GM12878 (cell line): ENCODE data around the gene IL31. TPM values are rescaled to one million over a fixed set of nuclear protein-coding genes. Genes with fewer than 3 reads are reported as not detected.

Experiments
- ATAC-seq: fragments of 200-7000 bp; cut with Tn5 transposase; 3 replicates; pipeline ENCODE4 v1.9.1; 2020; ENCODE audit warnings: mild to moderate bottlenecking, moderate library complexity
- BruUV-seq: library from RNA; stranded (reverse); fragments of 400-500 nt; replicated peaks from 2 replicates; lab custom pipeline; 2021; lab: Mats Ljungman, UMichigan
- CTCF ChIA-PET: fragments of 300-600 bp; sonication (Branson Sonifier 250); formaldehyde crosslinking; extraction: SDS; loops from one replicate; lab custom pipeline; 2021; ENCODE audit warnings: inconsistent platforms; lab: Yijun Ruan, JAX
- POLR2A ChIA-PET: fragments of 350-600 bp; formaldehyde crosslinking; extraction: SDS; loops from one replicate; lab custom pipeline; 2021; ENCODE audit warnings: inconsistent platforms; lab: Charles Lee
- RAD21 ChIA-PET: fragments of 300-600 bp; sonication (Branson Sonifier 250); formaldehyde crosslinking; loops from one replicate; lab custom pipeline; 2023; ENCODE audit warnings: antibody characterized with exemption; ENCODE audit not compliant: unreplicated experiment; lab: Charles Lee
- SMC1A ChIA-PET: fragments of 300-600 bp; sonication (Branson Sonifier 250); formaldehyde crosslinking; loops from one replicate; lab custom pipeline; 2023; ENCODE audit not compliant: unreplicated experiment, uncharacterized antibody; lab: Charles Lee
- DNase-seq: peaks from one replicate; pipeline ENCODE4 v3.0.0-alpha.2; 2011; ENCODE audit warnings: low read depth, low spot score
- FAIRE-seq: peaks from 3 replicates; lab custom pipeline; 2011; peaks lifted over from hg19 to GRCh38; lab: Jason Lieb, UNC
- H2AFZ ChIP-seq: 2 replicates; pipeline ENCODE4 v1.6.0; 2011; ENCODE audit warnings: low read depth, low read length, control low read depth; ENCODE audit not compliant: control insufficient read depth
- H3K27ac ChIP-seq: 2 replicates; pipeline ENCODE4 v1.5.1; 2011; ENCODE audit warnings: control low read depth; ENCODE audit not compliant: control insufficient read depth, insufficient read depth
- H3K27me3 ChIP-seq, 2 experiments: replicated peaks in 1 of 2; 2 replicates each; pipeline versions ENCODE4 v1.6.0 to v1.6.1; 2011; ENCODE audit warnings: low read length in 1 of 2; ENCODE audit not compliant: control insufficient read depth in 2 of 2, insufficient read depth in 2 of 2
- H3K36me3 ChIP-seq, 2 experiments: 2 replicates each; pipeline ENCODE4 v1.5.1; 2011; ENCODE audit warnings: low read length in 1 of 2; ENCODE audit not compliant: control insufficient read depth in 2 of 2, insufficient read depth in 2 of 2
- H3K4me1 ChIP-seq: 2 replicates; pipeline ENCODE4 v1.6.1; 2011; ENCODE audit warnings: mild to moderate bottlenecking, low read length, moderate library complexity, mixed read lengths; ENCODE audit not compliant: control insufficient read depth, insufficient read depth
- H3K4me2 ChIP-seq: 2 replicates; pipeline ENCODE4 v1.6.0; 2011; ENCODE audit warnings: control low read depth; ENCODE audit not compliant: control insufficient read depth, insufficient read depth
- H3K4me3 ChIP-seq: fragments of 200-600 bp; sonication (generic); 2 replicates; pipeline ENCODE4 v1.5.1; 2016
- H3K79me2 ChIP-seq: 2 replicates; pipeline ENCODE4 v1.6.0; 2011; ENCODE audit warnings: low read length; ENCODE audit not compliant: control insufficient read depth, insufficient read depth
- H3K9ac ChIP-seq: 2 replicates; pipeline ENCODE4 v1.8.0; 2011; ENCODE audit warnings: low read length, control low read depth, mixed read lengths; ENCODE audit not compliant: control insufficient read depth, insufficient read depth
- H3K9me3 ChIP-seq: replicated peaks from 3 replicates; pipeline ENCODE4 v1.5.1; 2011; ENCODE audit warnings: mild to moderate bottlenecking, low read length; ENCODE audit not compliant: control insufficient read depth, insufficient read depth
- H4K20me1 ChIP-seq: 2 replicates; pipeline ENCODE4 v1.6.0; 2011; ENCODE audit not compliant: control insufficient read depth, insufficient read depth
- CHD4 ChIP-seq: fragments of 200-600 bp; sonication (generic); IDR thresholded peaks from 2 replicates; pipeline ENCODE4 v1.6.1; 2016; ENCODE audit warnings: mild to moderate bottlenecking
- CREM ChIP-seq: IDR thresholded peaks from 2 replicates; pipeline ENCODE4 v1.6.1; 2014; ENCODE audit warnings: antibody characterized with exemption, low read depth
- ETV6 ChIP-seq, 2 experiments: fragments of 450-650 bp in 1 of 2; IDR thresholded peaks in 1 of 2; conservative IDR thresholded peaks in 1 of 2; 2 replicates each; pipeline ENCODE4 v1.6.1; 2014; ENCODE audit warnings: antibody characterized with exemption in 1 of 2, borderline replicate concordance in 1 of 2, low read depth in 1 of 2, mild to moderate bottlenecking in 1 of 2, moderate library complexity in 1 of 2
- GABPA ChIP-seq: IDR thresholded peaks from 2 replicates; pipeline ENCODE4 v1.6.1; 2014; ENCODE audit warnings: antibody characterized with exemption, low read depth, mild to moderate bottlenecking, inconsistent platforms
- JUNB ChIP-seq: IDR thresholded peaks from 2 replicates; pipeline ENCODE4 v1.6.1; 2016; ENCODE audit warnings: antibody characterized with exemption, mild to moderate bottlenecking
- MEF2A ChIP-seq: IDR thresholded peaks from 2 replicates; pipeline ENCODE4 v1.6.1; 2011; ENCODE audit warnings: low read depth, mild to moderate bottlenecking, low read length, moderate library complexity; ENCODE audit not compliant: insufficient read depth
- NRF1 ChIP-seq: conservative IDR thresholded peaks from 2 replicates; pipeline ENCODE4 v1.6.1; 2011; ENCODE audit warnings: mild to moderate bottlenecking, low read depth, low read length, improper control_type of control experiment
- PML ChIP-seq: IDR thresholded peaks from 2 replicates; pipeline ENCODE4 v1.6.1; 2012; ENCODE audit warnings: low read length, inconsistent platforms
- RAD21 ChIP-seq: IDR thresholded peaks from 2 replicates; pipeline ENCODE4 v1.6.1; 2011; ENCODE audit warnings: mild to moderate bottlenecking, low read depth, low read length, moderate library complexity; ENCODE audit not compliant: insufficient read depth
- SP1 ChIP-seq: IDR thresholded peaks from one replicate; pipeline ENCODE4 v1.6.1; 2011; ENCODE audit warnings: low read depth, low read length
- ZBED1 ChIP-seq: IDR thresholded peaks from 2 replicates; pipeline ENCODE4 v1.6.1; 2016; ENCODE audit warnings: borderline replicate concordance
- ZBTB40 ChIP-seq: fragments of 450-650 bp; IDR thresholded peaks from 2 replicates; pipeline ENCODE4 v1.6.1; 2016; ENCODE audit warnings: mild to moderate bottlenecking, moderate library complexity, borderline replicate concordance
- ZNF24 ChIP-seq: fragments of 450-650 bp; IDR thresholded peaks from 2 replicates; pipeline ENCODE4 v1.6.1; 2017; ENCODE audit warnings: antibody characterized with exemption, mild to moderate bottlenecking
- ZNF274 ChIP-seq: IDR thresholded peaks from one replicate; pipeline ENCODE4 v1.8.0; 2011; ENCODE audit not compliant: insufficient read length, insufficient read depth
- WGBS: methylation state at CpG from one replicate; pipeline ENCODE4 v1.1.6; 2016; ENCODE audit warnings: low lambda C conversion rate; ENCODE audit not compliant: insufficient replicate concordance, insufficient coverage; ENCODE audit errors: missing lambda C conversion rate; 5-methylcytosine and 5-hydroxymethylcytosine counted together
- in situ Hi-C: fragments of 300-500 bp; cut with MboI; formaldehyde crosslinking; loops from 9 replicates; pipeline ENCODE4 v1.14.3; 2018; ENCODE audit warnings: mixed read lengths
- intact Hi-C: fragments of 100-400 bp; cut with micrococcal nuclease; formaldehyde crosslinking; loops from one replicate; pipeline ENCODE4 v1.14.2; 2022; ENCODE audit not compliant: unreplicated experiment
- polyA plus RNA-seq, 11 experiments: library from polyadenylated mRNA; depleted of rRNA in 4 of 11; unstranded in 6 of 11; stranded (reverse) in 5 of 11; fragments of >200 nt; fragmentation: Nextera tagmentation in 4 of 11; fragmentation: Illumina TruSeq in 1 of 11; extraction: Ambion mirVana in 4 of 11; extraction: Trizol in 1 of 11; gene quantifications; 1 replicate in 1 of 11; 2 replicates in 10 of 11; pipeline versions ENCODE4 v1.2.1 to v1.2.3, GENCODE V29; 2011 to 2016; ENCODE audit warnings: inconsistent platforms in 2 of 11, missing spikeins in 2 of 11, low read depth in 1 of 11
- total RNA-seq, 4 experiments: library from RNA; depleted of rRNA in 3 of 4; stranded (reverse); fragments of >200 nt in 3 of 4; fragmentation: Illumina TruSeq in 1 of 4; extraction: Trizol in 1 of 4; gene quantifications; 2 replicates each; pipeline versions ENCODE4 v1.2.1 to v1.2.3, GENCODE V29; 2013 to 2021
- TF ChIP-seq, protein P1 (sequence below): fragments of 450-650 bp; IDR thresholded peaks from 2 replicates; pipeline ENCODE4 v1.6.1; 2018; ENCODE audit warnings: mild to moderate bottlenecking, low read depth, moderate library complexity; ENCODE audit not compliant: partially characterized antibody
- TF ChIP-seq, protein P2 (sequence below): IDR thresholded peaks from 2 replicates; pipeline ENCODE4 v1.6.1; 2012; ENCODE audit warnings: low read depth, low read length, improper control_type of control experiment

The IL31 gene
- total and polyA plus RNA-seq, 10 of the 15 experiments (the other 5 are each of a cell fraction or from before 2014, with no cell fraction given): not detected

GRCh38 chr12:122187466-122187865, 13.4 kb upstream of the IL31 start (continued):
- no peak for TF ChIP-seq ZBTB40
- no peak for TF ChIP-seq CHD4
- TF ChIP-seq NRF1: no peak
- TF ChIP-seq GABPA: no peak

DNA sequence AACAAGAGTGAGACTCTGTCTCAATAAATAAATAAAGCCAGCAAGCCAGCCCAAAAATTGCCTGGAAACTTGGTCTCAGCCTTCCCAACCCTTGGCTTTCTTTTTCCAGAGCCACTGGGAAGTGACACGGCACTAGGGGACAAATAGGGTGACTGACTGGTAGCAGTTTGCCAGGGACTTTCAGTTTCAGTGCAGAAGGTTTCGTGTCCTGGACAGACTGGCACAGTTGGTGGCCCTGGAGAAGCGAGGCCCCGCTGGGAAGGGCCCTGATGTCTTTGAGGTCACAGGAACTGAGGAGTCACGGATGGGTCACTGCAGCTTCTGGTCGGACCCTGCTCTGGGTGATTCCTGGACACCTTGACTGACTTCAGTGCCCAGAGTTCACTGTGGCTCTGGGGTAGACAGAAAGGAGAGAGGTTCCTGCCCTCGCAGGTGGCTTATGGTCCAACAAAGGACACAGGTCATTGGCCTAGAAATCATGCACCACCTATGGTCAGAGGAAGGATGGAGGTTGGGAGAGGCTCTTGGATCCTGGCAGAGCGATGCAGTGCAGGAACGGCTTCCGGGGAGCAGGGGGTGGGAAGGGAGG, 11.6 kb upstream of the IL31 start:
- ChIA-PET CTCF (no interaction called here), SMC1A (no interaction called here)
- H4K20me1 ChIP-seq: no peaks in the 10 kb centered on the region
- TF ChIP-seq ETV6 (conservative IDR thresholded peaks at IDR 0.05 in 1 of 2, IDR thresholded peaks at IDR 0.05 in 1 of 2; ENCODE audit: borderline replicate concordance in 1 of 2, low read depth in 1 of 2): no peak
- no peak for TF ChIP-seq MEF2A
- no peak for TF ChIP-seq ZNF274
- no peak for TF ChIP-seq ZBED1
- no peak for TF ChIP-seq NRF1
- TF ChIP-seq JUNB: no peak
- no peak for TF ChIP-seq RAD21
- TF ChIP-seq SP1: no peak
- TF ChIP-seq PML: no peak
- no peak for TF ChIP-seq CREM
- no peak for TF ChIP-seq ZNF24
- TF ChIP-seq, protein P1, sequence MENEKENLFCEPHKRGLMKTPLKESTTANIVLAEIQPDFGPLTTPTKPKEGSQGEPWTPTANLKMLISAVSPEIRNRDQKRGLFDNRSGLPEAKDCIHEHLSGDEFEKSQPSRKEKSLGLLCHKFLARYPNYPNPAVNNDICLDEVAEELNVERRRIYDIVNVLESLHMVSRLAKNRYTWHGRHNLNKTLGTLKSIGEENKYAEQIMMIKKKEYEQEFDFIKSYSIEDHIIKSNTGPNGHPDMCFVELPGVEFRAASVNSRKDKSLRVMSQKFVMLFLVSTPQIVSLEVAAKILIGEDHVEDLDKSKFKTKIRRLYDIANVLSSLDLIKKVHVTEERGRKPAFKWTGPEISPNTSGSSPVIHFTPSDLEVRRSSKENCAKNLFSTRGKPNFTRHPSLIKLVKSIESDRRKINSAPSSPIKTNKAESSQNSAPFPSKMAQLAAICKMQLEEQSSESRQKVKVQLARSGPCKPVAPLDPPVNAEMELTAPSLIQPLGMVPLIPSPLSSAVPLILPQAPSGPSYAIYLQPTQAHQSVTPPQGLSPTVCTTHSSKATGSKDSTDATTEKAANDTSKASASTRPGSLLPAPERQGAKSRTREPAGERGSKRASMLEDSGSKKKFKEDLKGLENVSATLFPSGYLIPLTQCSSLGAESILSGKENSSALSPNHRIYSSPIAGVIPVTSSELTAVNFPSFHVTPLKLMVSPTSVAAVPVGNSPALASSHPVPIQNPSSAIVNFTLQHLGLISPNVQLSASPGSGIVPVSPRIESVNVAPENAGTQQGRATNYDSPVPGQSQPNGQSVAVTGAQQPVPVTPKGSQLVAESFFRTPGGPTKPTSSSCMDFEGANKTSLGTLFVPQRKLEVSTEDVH: no peak
- TF ChIP-seq, protein P2, sequence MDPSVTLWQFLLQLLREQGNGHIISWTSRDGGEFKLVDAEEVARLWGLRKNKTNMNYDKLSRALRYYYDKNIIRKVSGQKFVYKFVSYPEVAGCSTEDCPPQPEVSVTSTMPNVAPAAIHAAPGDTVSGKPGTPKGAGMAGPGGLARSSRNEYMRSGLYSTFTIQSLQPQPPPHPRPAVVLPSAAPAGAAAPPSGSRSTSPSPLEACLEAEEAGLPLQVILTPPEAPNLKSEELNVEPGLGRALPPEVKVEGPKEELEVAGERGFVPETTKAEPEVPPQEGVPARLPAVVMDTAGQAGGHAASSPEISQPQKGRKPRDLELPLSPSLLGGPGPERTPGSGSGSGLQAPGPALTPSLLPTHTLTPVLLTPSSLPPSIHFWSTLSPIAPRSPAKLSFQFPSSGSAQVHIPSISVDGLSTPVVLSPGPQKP: no peak

More for the DNA sequence above, 11.6 kb upstream of the IL31 start:
- DNase-seq (no peak), ATAC-seq (no peak), FAIRE-seq (no peak)
- Histone ChIP-seq H3K4me3 (no peak overlapping the region), H3K27ac (no peak overlapping the region), H3K4me1 (peaks cover 7% of the 10 kb centered on the region), H3K4me2 (no peak overlapping the region), H2AFZ (no peak overlapping the region), H3K27me3 (no peaks in the 10 kb centered on the region; a peak in 1 of 4 replicates), H3K9me3 (no peaks in the 10 kb centered on the region), H3K9ac (no peak overlapping the region), H3K36me3 (no peaks in the 10 kb centered on the region), H3K79me2 (no peaks in the 10 kb centered on the region)
- WGBS: 54% methylated on average over 10 of the region's 10 CpGs
- ChIA-PET POLR2A (no interaction called here), RAD21 (no interaction called here)
- in situ Hi-C loops (no loop called here), intact Hi-C loops (no loop called here)
- no TSS peak for BruUV-seq
